HL-60 (cell line): Measurements from ENCODE around the gene SLC4A5.

Experiments used
- CTCF ChIP-seq: IDR thresholded peaks from one replicate; pipeline ENCODE4 v1.5.1; 2011; ENCODE audit warnings: low read length, control low read depth, inconsistent platforms; ENCODE audit not compliant: insufficient read depth
- GABPA ChIP-seq: IDR thresholded peaks from 2 replicates; pipeline ENCODE4 v1.6.1; 2012; ENCODE audit warnings: low read depth
- POLR2AphosphoS5 ChIP-seq: IDR thresholded peaks from 2 replicates; pipeline ENCODE4 v1.6.1; 2012; ENCODE audit warnings: low read depth
- SPI1 ChIP-seq: IDR thresholded peaks from 2 replicates; pipeline ENCODE4 v1.6.1; 2012; ENCODE audit warnings: low read depth, mild to moderate bottlenecking, borderline replicate concordance
- TF ChIP-seq, protein P1 (sequence below): IDR thresholded peaks from 2 replicates; pipeline ENCODE4 v1.6.1; 2012; ENCODE audit warnings: low read depth; ENCODE audit not compliant: insufficient replicate concordance

DNA sequence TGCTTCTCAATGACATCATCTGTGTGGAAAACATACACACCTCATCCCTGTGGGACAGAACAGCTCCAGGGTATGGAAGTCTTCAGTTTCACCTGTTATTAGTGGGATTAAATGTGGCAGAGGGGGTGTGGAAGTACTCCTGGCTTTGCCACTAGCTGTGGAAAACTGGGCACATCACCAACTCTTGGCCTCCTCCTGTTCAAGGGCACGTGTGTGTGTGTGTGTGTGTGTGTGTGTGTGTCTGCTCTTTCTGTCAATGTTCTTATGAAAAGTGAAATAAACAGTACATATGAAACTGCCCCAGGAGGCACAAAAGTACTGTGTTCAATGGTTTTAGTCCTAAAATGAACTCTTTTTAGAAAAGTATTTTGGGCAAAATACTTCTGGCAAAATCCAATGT, 78.9 kb downstream of the SLC4A5 start:
- TF ChIP-seq CTCF: no peak
- no peak for TF ChIP-seq SPI1
- TF ChIP-seq POLR2AphosphoS5: no peak
- no peak for TF ChIP-seq GABPA
- TF ChIP-seq, protein P1, sequence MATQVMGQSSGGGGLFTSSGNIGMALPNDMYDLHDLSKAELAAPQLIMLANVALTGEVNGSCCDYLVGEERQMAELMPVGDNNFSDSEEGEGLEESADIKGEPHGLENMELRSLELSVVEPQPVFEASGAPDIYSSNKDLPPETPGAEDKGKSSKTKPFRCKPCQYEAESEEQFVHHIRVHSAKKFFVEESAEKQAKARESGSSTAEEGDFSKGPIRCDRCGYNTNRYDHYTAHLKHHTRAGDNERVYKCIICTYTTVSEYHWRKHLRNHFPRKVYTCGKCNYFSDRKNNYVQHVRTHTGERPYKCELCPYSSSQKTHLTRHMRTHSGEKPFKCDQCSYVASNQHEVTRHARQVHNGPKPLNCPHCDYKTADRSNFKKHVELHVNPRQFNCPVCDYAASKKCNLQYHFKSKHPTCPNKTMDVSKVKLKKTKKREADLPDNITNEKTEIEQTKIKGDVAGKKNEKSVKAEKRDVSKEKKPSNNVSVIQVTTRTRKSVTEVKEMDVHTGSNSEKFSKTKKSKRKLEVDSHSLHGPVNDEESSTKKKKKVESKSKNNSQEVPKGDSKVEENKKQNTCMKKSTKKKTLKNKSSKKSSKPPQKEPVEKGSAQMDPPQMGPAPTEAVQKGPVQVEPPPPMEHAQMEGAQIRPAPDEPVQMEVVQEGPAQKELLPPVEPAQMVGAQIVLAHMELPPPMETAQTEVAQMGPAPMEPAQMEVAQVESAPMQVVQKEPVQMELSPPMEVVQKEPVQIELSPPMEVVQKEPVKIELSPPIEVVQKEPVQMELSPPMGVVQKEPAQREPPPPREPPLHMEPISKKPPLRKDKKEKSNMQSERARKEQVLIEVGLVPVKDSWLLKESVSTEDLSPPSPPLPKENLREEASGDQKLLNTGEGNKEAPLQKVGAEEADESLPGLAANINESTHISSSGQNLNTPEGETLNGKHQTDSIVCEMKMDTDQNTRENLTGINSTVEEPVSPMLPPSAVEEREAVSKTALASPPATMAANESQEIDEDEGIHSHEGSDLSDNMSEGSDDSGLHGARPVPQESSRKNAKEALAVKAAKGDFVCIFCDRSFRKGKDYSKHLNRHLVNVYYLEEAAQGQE: no peak
